GM19328 (cell line): Measurements from ENCODE around the gene CEP70.

Source experiments
- ATAC-seq: cut with Tn5 transposase; IDR thresholded peaks from one replicate; pipeline ENCODE4 v1.9.1; 2021; ENCODE audit warnings: mild to moderate bottlenecking, moderate library complexity; ENCODE audit not compliant: unreplicated experiment

Gene CEP70

GRCh38 chr3:138472141-138472825, 121.8 kb downstream of the CEP70 start:
- ATAC-seq: no peak

- ATAC-seq: no peak
Measured at GRCh38 chr3:138471481-138471880, 122.6 kb downstream of the CEP70 start.

- no peak for ATAC-seq
Measured at GRCh38 chr3:138470687-138471086, 123.4 kb downstream of the CEP70 start.

GRCh38 chr3:138469874-138470273, 124.2 kb downstream of the CEP70 start:
- no peak for ATAC-seq

- ATAC-seq: no peak
Measured at GRCh38 chr3:138468886-138469285, 125.2 kb downstream of the CEP70 start.

GRCh38 chr3:138468451-138468850, 125.6 kb downstream of the CEP70 start:
- ATAC-seq: no peak

- ATAC-seq: no peak
Measured at GRCh38 chr3:138467931-138468330, 126.1 kb downstream of the CEP70 start.

GRCh38 chr3:138465925-138466324, 128.1 kb downstream of the CEP70 start:
- no peak for ATAC-seq

- no peak for ATAC-seq
Measured at GRCh38 chr3:138465451-138465850, 128.6 kb downstream of the CEP70 start.

GRCh38 chr3:138464491-138464860, 129.6 kb downstream of the CEP70 start:
- no peak for ATAC-seq

GRCh38 chr3:138463724-138464490, 130.2 kb downstream of the CEP70 start:
- ATAC-seq: no peak

- no peak for ATAC-seq
Measured at GRCh38 chr3:138461896-138462295, 132.2 kb downstream of the CEP70 start.

- ATAC-seq: no peak
Measured at GRCh38 chr3:138461246-138461645, 132.8 kb downstream of the CEP70 start.

GRCh38 chr3:138460536-138461205, 133.4 kb downstream of the CEP70 start:
- ATAC-seq: no peak

- no peak for ATAC-seq
Measured at GRCh38 chr3:138459619-138460535, 134.2 kb downstream of the CEP70 start.

- no peak for ATAC-seq
Measured at GRCh38 chr3:138458774-138459499, 135.1 kb downstream of the CEP70 start.

GRCh38 chr3:138457863-138458735, 136.0 kb downstream of the CEP70 start:
- ATAC-seq: no peak

- ATAC-seq: no peak
Measured at GRCh38 chr3:138456961-138457862, 136.8 kb downstream of the CEP70 start.
